DOHH2 (cell line): Measurements from ENCODE around the gene EXOSC10.

Experiments used
- CTCF ChIP-seq: fragments of 200-600 bp; sonication (generic); IDR thresholded peaks from one replicate; pipeline ENCODE4 v1.5.1; 2014; ENCODE audit warnings: antibody characterized with exemption, mild to moderate bottlenecking, low read depth, low read length; ENCODE audit not compliant: poor library complexity, severe bottlenecking
- EZH2phosphoT487 ChIP-seq: fragments of 200-600 bp; sonication (generic); IDR thresholded peaks from 2 replicates; pipeline ENCODE4 v1.6.1; 2017; ENCODE audit warnings: borderline replicate concordance, mild to moderate bottlenecking, antibody characterized with exemption, low read length, moderate library complexity, mixed read lengths

- no peak for TF ChIP-seq CTCF
- no peak for TF ChIP-seq EZH2phosphoT487
Measured at GRCh38 chr1:11138029-11138428, 38.4 kb upstream of the EXOSC10 start.
